Stimulated activated CD4-positive, alpha-beta T cell treated with anti-CD3 and anti-CD28 coated beads, Interleukin-4, amount 100 ng/mL, for 48 hours (primary cell): ENCODE results near the gene PDXK.

ENCODE experiments used
- DNase-seq, 2 donors: peaks; one replicate each; pipeline ENCODE4 v3.0.0-alpha.2; 2020; ENCODE audit warnings: low read depth in 2 of 2

The PDXK gene

GRCh38 chr21:43803558-43804300, 84.8 kb downstream of the PDXK start:
- DNase-seq = no peak

DNA sequence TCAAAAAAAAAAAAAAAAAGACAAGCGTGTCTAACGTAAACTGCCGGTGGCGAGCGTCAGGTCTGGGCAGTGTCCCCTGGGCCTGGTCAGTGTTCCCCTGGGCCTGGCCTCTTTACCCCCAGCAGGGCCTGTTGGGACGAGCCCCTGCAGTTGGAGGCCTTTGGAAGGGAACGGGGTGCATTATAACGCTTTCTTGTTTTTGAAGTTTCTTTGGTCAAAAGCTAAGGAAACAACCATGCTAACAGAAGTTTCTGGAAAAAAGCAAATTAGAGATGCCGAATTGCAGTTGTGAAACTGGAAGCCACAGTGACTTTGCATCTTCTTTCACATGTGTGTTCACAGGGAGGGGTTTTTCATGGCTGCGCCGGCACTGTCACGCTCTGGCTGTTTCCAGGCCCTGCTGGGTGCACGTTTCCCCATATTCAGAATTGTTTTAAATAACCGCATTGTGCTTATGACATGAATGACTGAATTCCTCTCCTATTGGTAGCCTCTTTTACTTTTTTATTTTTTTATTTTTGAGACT, 86.4 kb downstream of the PDXK start:
- DNase-seq = no peak

DNA sequence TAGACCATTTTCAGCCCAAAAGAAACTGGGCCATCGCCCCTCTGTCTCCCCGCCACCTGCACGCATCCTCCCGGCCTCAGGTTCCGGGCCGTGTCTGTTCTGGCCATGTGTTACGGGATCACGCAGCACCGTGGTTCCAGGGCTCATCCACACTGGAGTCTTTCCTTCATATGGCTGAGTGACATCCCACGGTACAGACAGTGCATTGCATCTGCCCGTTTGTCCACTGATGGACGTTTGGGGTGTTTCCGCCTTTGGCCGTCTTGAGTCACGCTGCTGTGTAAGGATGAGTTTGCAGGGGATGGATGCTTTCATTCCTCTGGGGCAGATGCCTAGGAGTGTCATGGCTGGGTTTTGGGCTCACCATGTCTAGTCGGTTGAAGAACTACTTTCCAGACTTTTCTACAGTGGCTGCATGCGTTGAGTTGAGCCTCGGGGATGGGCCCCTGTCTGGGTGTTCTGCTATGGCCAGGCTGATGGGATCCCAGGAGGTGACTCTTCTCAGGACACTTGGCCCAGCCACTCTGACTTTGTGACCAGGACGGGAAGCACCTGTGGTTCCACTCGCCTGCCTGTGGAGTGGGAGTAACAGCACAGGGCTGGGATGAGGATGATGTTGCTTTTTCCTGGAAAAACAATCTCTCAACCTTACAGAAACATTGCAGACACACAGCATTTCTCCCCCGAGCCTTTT, 87.2 kb downstream of the PDXK start:
- DNase-seq = no peak

DNA sequence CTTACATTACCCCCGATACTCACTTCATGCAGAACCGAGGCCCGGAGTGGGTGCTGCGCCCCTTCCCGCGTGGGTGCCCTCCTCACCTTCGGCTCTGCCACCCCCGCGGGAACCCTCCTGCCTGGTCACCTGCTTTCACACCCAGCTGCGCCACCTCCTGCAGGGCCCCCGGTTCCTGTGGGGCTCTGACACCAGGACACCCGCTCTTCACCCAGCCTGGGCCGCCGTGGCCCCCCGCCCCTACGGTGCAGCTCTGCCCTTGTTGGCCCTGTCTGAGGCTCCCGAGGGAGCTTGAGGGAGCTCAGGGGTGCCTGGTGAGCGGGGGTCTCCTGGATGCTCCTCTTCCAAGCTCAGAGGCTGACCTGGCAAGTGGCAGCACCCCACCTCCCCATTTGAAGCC, 89.4 kb downstream of the PDXK start:
- no peak for DNase-seq

DNA sequence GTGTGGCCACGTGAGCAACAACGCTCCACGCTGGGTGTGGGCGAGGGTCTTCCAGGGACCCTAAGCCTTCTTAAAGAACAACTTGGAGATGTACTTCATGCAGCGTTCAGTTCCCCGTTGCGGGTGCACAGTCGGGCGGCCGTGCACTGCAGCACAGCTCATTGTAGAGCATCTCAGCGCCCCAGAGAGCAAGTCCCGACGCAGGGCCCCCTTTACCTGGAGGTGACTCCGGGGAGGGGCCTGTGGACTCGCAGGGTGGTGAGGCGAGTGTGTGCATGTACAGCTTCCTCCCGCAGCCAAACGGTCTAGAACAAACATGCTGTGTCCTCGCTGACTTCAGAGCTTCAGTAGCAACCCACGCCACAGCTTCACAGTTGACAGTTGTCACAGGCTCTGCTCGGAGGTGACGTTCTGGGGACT, 89.9 kb downstream of the PDXK start:
- no peak for DNase-seq

- no peak for DNase-seq
Observed at GRCh38 chr21:43809346-43809799, 90.4 kb downstream of the PDXK start.

GRCh38 chr21:43809853-43810504, 91.0 kb downstream of the PDXK start:
- DNase-seq = no peak

- peak; percentile 89 to 99 for DNase-seq
Observed at GRCh38 chr21:43810505-43811261, 91.8 kb downstream of the PDXK start.

DNA sequence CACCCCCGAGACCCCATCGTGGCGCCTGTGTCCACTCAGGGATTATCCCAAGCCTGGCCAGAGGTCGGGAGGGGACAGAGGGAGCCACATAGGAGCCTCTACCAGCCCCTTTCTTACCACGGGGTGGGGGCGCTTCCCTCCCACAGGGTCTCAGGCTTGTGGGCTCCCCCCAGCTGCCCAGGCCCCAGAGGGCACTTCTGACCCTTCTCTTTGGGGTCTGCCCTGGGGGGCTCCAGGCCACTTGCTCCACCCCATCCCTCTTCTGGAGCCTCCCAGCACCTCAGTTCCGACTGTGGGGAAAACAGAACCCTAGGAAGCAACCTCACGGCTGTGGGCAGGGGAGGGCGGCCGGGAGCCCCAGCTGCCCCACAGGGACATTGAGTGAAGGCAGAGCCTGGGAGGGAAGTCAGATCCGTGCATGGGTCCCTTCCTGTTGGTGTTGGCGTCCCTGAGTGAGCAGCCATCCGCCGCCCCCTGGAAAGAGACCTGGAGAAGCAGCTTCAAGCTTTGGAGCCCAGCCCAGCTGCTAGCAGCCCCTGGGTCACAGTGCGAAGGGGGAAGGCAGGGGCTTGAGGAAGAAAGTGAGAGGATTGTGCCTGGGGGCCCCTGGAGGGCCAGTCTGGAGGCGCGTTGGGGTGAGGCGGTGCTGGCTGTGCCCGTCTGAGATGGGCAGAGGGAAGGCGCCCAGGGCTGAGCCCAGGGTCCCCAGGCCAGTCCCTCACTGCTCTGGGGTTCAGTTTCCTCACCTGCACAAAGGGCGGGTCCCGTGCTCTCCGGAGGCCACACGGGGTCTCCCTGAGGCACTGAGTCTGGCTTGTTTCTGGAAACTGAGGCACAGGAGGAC, 92.6 kb downstream of the PDXK start:
- DNase-seq = no peak
